D721Med (cell line): ENCODE results near the gene ADAM33.

Experiments
- DNase-seq: peaks from one replicate; pipeline ENCODE4 v3.0.0; 2011; ENCODE audit warnings: low spot score; ENCODE audit not compliant: insufficient read length
- FAIRE-seq: peaks from 2 replicates; lab custom pipeline; 2011; peaks lifted over from hg19 to GRCh38; lab: Jason Lieb, UNC
- TF ChIP-seq, protein P1 (sequence below): IDR thresholded peaks from 2 replicates; pipeline ENCODE4 v1.5.1; 2012; ENCODE audit warnings: mild to moderate bottlenecking, control low read depth; ENCODE audit not compliant: insufficient read depth; ENCODE audit errors: missing control alignments

The ADAM33 gene

DNA sequence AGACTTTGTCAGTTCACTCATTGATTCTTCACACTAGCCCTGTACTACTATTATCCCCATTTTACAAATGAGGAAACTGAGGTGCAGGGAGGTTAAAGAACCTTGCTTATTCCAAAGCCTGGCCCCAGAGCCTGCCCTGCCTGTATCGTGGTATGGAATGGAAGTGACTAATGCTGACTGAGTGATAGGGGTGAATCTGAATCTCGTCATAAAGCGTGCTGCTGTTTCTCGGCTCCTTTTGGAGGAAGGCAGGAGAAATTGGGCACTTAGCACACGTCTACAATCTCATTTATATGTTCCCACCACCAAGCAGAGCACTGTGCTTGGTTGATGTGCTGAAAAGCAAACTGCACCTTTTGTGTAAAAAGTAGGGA, 35.8 kb downstream of the ADAM33 start:
- FAIRE-seq: no peak
- TF ChIP-seq, protein P1, sequence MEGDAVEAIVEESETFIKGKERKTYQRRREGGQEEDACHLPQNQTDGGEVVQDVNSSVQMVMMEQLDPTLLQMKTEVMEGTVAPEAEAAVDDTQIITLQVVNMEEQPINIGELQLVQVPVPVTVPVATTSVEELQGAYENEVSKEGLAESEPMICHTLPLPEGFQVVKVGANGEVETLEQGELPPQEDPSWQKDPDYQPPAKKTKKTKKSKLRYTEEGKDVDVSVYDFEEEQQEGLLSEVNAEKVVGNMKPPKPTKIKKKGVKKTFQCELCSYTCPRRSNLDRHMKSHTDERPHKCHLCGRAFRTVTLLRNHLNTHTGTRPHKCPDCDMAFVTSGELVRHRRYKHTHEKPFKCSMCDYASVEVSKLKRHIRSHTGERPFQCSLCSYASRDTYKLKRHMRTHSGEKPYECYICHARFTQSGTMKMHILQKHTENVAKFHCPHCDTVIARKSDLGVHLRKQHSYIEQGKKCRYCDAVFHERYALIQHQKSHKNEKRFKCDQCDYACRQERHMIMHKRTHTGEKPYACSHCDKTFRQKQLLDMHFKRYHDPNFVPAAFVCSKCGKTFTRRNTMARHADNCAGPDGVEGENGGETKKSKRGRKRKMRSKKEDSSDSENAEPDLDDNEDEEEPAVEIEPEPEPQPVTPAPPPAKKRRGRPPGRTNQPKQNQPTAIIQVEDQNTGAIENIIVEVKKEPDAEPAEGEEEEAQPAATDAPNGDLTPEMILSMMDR: no peak
- DNase-seq: no peak

DNA sequence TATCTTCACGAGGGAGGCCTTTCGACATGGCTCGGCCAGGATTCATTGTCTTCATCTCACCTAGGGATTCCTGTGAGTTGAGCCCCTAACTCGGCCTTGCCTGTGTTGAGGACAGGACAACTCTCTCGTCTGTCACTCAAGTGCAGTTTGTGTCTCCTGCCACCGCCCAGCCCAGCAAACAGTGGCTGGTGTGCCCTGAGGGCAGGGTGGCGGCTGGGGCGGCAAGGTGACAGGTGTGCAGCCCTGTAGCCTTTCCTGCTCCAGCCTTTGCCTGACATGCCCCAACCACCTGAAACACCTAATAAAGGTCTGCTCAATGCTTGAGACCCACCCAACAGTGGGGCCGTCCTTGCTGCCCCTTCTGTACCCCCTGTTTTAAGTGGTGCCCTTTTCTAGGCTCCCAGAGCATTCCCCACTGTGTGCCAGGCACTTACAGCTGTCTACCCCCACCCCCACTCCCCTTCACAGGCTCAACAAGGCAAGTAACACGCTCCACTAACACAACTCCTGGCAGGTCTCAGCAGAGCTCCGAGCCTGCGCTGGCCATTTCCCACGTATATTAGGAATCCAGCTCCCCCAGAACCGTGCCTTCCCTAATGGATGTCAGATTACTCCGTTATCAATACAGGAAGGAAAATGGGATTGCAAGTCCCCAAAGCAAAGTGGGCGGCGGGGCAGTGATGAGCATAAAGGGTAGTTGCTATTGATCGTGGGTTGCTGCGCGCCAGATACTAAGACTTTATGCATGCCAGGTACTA, 36.3 kb downstream of the ADAM33 start:
- no peak for DNase-seq
- no peak for FAIRE-seq
- TF ChIP-seq, protein P1: no peak

DNA sequence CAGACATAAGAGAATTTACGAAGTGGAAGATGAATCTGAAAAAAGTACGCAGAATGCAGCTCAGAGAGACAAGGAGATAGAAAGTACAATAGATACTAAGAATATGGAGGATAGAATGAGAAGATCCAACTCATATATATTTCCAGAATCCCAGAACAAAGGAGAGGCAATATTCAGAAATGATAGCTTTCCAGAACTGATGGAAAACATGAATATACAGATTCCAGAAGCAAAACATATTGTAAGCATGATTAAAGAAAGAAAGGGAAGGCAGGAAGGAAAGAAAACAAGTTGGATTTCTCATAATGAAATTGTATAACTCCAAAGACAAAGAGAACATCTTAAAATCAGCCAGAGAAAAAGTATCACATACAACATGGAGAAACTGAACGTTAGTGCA, 41.6 kb downstream of the ADAM33 start:
- TF ChIP-seq, protein P1: no peak
- FAIRE-seq: no peak
- no peak for DNase-seq

DNA sequence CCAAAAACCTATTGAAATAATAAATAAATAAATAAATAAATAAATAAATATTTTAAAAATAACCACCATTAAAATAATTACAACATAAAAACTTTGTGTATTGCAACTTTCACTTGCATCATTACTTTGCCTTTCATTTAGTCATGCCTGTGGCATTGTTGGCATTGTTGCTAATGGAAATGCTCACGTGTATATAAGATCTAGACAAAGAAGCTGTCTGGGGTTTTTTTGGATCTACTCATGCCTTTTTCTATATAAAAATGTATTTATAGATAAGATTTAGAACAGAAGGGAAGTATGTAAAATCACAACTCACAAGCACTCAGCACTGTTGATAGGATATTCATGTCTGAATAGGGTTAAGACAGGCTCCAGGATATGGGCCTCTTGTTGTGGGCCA, 46.5 kb downstream of the ADAM33 start:
- FAIRE-seq (no peak), DNase-seq (no peak)
- TF ChIP-seq, protein P1: no peak

DNA sequence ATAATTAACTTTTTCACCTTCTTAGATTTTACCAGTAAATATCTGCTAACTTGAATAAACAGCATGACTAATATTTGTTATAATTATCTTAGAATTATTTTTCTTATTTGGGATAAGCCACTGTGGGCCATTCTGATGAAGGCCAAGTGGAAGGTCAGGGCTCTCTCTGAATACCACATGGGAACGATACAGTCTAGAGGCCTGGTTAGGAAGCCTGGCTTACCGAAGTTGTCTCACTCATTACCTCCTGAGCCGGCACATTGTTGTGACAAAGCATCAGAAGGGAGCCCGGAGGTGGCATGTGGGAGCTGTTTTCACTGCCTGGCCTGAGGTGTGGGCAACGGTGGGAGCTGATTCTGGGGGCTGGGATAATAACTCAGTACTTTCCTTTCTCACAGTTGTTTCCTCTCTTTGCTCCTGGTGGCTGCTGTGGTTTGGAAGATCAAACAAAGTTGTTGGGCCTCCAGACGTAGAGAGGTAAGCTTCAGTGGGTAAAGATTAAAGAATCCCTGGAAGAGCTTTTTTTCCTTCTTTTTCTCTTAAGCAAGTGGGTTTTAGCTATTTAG, 47.8 kb downstream of the ADAM33 start:
- no peak for DNase-seq
- TF ChIP-seq, protein P1: no peak
- no peak for FAIRE-seq

DNA sequence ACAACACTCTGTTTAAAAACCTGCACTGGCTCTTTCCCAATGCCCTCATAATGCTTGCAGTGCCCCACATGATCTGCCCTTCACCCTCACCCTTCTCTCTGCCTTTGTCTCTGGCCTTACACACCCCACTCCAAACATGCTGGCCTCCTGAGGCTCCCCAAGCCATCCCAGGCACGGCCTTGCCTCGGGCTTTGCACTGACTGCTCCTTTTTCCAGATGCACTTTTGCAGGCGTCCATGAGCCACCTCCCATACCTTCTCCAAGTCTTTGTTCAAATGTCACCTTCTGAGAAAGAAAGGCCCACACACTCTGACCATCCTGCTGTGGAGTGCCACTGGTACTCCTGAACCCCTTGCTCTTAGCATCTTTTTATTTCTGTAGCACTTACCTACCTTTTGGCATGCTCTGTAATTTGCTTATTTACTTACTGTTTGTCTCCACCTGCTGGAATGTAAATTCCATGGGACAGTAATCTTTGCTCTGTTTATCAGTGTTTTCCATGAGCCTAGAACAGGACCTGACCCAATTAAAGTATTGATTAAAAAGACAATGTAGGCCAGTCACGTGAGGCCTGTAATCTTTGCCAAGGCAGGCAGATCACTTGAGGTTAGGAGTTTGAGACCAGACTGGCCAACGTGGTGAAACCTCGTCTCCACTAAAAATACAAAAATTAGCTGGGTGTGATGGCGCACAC, 49.4 kb downstream of the ADAM33 start:
- DNase-seq (no peak), FAIRE-seq (no peak)
- TF ChIP-seq, protein P1: no peak
